Inferior parietal cortex (tissue), 1 donor: Measurements from ENCODE around the gene FANCG.

Source experiments
- DNase-seq: peaks from one replicate; pipeline ENCODE4 v3.0.0-alpha.2; 2016; ENCODE audit errors: extremely low spot score

The FANCG gene

GRCh38 chr9:35060548-35061207 is 19.1 kb downstream of the FANCG start:
- no peak for DNase-seq

DNA sequence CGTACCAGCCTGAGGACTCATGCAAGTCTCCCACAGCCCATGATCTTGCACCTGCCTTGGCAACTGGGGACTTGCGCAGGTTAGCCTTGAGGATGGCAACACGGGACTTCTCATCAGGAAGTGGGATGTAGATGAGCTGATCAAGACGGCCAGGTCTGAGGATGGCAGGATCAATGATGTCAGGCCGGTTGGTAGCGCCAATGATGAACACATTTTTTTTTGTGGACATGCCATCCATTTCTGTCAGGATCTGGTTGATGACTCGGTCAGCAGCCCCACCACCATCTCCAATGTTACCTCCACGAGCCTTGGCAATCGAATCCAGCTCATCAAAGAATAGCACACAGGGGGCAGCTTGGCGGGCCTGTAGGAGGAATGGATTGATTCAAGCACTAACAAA is 20.3 kb downstream of the FANCG start:
- no peak for DNase-seq

DNA sequence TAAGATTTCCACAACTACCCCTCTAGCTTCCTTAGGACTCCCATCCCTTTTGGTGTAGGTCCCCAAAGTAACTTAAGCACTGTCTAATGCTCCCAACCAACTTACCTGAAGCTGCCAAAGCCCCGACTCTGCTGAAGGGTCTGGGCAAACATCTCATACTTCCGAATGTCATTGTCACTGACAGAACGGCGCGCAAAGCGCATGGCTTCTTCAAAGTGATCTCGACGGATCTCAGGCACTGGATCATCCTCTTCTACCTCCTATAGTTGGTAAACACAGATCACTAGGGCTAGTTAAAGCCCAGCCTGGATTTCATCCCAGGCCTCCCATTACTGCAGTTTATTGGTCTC is 22.5 kb downstream of the FANCG start:
- DNase-seq: no peak

- no peak for DNase-seq
These were observed 23.0 kb downstream of the FANCG start for GRCh38 chr9:35056571-35057270.

GRCh38 chr9:35054871-35055644 is 24.7 kb downstream of the FANCG start:
- no peak for DNase-seq

DNA sequence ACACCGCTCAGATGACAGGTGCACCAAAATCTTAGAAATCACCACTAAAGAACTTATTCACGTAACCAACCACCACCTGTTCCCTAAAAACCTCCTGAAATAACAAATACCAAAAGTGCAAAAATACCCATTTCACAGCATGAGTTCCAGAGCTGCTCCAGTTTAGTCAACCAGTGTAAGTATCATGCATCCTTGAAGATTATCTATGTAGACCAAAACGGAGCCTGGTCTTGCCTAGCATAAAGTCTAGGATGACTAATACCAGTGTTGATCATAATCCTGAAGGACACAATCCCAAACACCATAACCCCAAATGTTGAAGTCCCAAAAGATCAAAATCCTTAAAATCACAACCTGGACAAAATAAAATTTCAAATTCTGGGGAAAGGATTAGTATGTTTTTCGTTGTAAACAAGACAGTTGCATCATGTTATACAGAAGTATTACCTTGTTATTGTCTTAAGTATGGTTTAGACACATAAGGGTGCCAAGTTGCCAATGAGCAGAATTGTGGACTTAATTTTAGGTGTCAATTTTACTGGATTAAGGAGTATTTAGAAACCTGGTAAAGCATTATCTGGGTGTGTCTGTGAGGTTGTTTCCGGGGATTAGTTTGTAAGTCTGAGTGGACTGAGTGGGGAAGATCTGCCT is 25.4 kb downstream of the FANCG start:
- no peak for DNase-seq

- peak; percentile 65 for DNase-seq
These were observed 28.4 kb downstream of the FANCG start for GRCh38 chr9:35051069-35051967.

- no peak for DNase-seq
These were observed 31.2 kb downstream of the FANCG start for GRCh38 chr9:35048511-35048910.

DNA sequence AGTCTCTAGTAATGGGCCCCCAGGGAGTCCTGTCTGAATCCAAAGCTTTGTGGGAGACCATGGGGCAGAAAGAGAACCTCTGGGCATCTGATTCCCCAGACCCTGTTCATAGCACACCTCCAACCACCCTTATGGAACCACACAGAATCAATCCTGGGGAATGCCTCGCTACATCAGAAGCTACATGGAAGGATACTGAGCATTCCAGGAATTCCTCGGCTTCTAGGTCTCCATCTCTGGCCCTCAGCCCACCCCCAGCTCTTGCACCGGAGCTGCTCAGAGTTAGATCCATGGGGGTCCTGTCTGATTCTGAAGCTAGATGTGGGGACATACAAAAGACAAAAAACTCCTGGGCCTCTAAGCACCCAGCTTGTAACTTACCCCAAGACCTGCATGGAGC is 35.7 kb downstream of the FANCG start:
- no peak for DNase-seq

GRCh38 chr9:35042891-35043545 is 36.7 kb downstream of the FANCG start:
- DNase-seq: no peak

DNA sequence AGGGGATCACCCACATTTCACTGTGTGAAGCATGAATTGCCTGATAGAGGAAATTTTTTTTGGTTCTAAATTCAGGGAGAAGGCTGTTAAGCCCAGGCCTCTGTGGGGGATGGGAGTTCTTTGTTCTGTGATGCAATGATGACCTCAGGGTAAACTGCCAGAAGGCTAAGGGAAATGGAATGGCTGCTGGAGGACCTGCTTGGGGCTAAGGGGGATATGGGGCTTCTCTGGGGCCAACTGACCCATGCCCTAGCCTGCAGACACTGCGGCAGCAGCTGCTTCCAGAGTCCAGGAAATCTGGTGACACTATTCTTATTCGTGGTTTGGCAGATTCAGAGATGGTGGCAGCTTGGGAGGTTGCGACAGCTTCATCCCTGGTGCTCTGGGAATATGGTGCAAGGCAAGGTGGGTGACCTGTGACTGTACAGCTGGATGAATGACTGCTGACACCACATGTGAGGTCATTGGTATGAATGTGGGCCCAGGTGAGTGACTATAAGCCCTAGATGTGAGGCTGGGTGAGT is 37.6 kb downstream of the FANCG start:
- no peak for DNase-seq

- no peak for DNase-seq
These were observed 43.7 kb downstream of the FANCG start for GRCh38 chr9:35035851-35036701.

DNA sequence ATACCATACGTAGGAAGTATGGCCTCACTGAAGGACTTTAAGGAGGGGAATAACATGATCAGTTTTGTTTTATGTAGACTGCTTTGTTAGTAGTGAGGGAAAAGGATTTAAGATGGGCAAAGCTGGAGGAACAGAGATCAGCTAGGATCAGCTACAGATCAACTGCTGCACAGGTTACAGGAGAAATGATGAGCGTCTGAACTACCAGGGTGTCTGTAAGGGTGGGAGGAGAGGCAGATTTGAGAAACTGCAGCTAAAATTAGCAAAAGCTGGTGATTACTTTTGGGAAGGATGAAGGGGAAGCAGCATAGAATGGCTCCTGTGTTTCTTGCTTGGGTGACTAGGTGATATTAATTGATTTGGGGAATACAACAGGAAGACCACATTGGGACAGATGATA is 46.6 kb downstream of the FANCG start:
- no peak for DNase-seq

DNA sequence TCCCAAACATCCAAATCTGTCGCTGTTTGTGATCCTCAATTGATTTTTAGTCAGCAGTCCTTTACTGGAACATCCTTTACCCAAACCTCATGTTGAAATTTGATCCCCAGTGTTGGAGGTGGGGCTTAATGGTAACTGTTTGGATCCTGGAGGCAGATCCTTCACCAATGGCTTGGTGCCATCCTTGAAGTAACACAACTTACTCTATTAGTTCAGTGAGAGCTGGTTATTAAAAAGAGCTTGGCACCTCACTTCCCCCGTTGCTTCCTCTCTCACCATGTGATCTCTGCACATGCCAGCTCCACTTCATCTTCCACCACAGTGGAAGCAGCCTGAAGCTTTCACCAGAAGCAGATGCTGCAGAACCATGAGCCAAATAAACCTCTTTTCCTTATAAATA is 49.9 kb downstream of the FANCG start:
- no peak for DNase-seq

DNA sequence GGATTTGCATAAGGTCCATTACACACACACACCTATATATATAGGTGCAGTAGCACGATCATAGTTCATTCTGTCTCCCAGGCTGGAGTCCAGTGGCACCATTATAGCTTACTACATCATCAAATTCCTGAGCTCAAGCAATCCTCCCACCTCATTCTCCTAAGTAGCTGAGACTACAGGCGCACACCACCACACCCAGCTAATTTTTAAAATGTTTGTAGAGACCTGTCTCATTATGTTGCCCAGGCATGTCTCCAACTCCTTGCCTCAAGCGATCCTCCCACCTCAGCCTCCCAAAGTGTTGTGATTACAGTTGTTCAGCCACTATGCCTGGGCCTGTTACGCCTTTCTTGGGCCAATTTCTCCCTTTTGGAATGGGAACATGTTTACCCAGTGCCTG is 50.5 kb downstream of the FANCG start:
- DNase-seq: no peak

DNA sequence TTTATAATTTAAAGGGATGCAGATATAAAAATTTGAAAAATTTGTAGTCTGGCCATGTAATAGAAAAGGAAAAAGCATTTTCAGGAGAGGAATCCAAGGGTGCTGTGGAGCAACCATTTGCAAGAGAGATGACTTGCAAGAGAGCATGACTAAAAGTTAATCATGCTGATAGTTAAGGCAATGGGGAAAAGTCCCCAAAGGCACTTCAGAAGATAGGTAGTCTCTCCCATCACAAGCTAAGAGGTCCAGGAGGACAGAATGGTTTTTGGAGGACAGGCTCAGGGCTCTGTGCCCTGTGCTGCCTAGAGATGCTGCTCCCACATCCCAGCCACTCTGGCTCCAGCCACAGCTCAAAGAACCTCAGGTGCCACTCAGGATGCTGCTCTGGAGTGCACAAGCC is 51.4 kb downstream of the FANCG start:
- no peak for DNase-seq

DNA sequence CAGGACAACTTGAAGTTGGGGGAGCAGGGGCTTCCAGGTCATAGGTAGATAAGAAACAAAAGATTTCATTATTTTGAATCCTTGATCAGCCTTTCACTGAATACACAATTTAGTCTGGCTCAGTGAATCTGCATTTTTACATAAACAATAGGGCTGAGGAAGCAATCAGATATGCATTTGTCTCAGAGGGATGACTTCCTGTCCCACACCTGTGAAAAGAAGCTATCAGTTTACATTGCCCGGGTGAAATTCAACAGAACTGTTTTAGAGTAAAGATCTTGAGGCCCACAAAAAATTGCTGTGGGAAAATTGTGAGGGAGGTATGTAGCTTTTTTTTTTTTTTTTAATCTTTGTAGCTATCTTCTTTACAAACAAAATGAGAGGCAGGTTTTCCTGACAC is 51.9 kb downstream of the FANCG start:
- no peak for DNase-seq

DNA sequence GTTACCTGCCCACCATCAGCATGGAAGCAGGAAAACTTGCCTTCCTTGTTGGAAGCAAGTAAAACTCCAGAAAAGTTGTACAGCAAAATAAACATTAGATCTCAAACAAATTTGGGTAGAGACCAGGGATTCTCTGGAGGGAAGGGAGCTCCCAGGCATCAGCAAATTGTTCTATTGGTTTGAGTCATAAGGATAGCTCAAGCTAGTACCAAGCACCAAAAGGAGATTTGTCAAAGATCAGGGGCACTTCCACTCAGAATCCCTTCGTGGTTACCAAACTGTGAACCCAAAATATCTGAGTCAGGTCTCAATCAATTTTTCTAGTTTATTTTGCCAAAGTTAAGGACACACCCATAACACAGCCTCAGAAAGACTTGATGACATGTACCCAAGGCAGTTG is 52.4 kb downstream of the FANCG start:
- DNase-seq: no peak

- no peak for DNase-seq
These were observed 53.1 kb downstream of the FANCG start for GRCh38 chr9:35026671-35027070.
